HUES48 (cell line): Measurements from ENCODE around the gene MAPK9.
"Not testable (repeated sequence)": the region's sequence is repeated elsewhere in the genome, so short reads cannot be mapped to it uniquely, and the experiment has no call there.

Source experiments
- H3K27ac ChIP-seq: one replicate; pipeline ENCODE4 v1.7.0; 2013; ENCODE audit warnings: low read depth, low read length, inconsistent platforms
- H3K27me3 ChIP-seq: 2 replicates; pipeline ENCODE4 v1.6.1; 2013; ENCODE audit warnings: mild to moderate bottlenecking, low read length; ENCODE audit not compliant: control insufficient read depth, insufficient read depth
- H3K36me3 ChIP-seq: 2 replicates; pipeline ENCODE4 v1.6.1; 2013; ENCODE audit warnings: low read length; ENCODE audit not compliant: control insufficient read depth, insufficient read depth
- H3K4me1 ChIP-seq: 2 replicates; pipeline ENCODE4 v1.6.1; 2013; ENCODE audit warnings: mild to moderate bottlenecking, low read length; ENCODE audit not compliant: control insufficient read depth, insufficient read depth
- H3K4me3 ChIP-seq: 2 replicates; pipeline ENCODE4 v1.5.1; 2013; ENCODE audit warnings: mild to moderate bottlenecking, low read depth, low read length
- H3K9ac ChIP-seq: 2 replicates; pipeline ENCODE4 v1.6.1; 2013; ENCODE audit warnings: mild to moderate bottlenecking, low read depth, low read length, moderate library complexity
- H3K9me3 ChIP-seq: 2 replicates; pipeline ENCODE4 v1.6.1; 2013; ENCODE audit warnings: low read length; ENCODE audit not compliant: control insufficient read depth, insufficient read depth

MAPK9 gene

GRCh38 chr5:180304431-180305375 is 12.8 kb upstream of the MAPK9 start:
- Histone ChIP-seq H3K27ac (no peak overlapping the region), H3K36me3 (peaks cover 88% of the 10 kb centered on the region), H3K9ac (no peak overlapping the region), H3K27me3 (no peaks in the 10 kb centered on the region), H3K4me1 (no peaks in the 10 kb centered on the region), H3K9me3 (no peaks in the 10 kb centered on the region), H3K4me3 (no peak overlapping the region)

GRCh38 chr5:180304016-180304292 is 12.1 kb upstream of the MAPK9 start:
- Histone ChIP-seq H3K4me3 (no peak overlapping the region), H3K4me1 (no peaks in the 10 kb centered on the region), H3K27ac (no peak overlapping the region), H3K9ac (no peak overlapping the region), H3K36me3 (peaks cover 81% of the 10 kb centered on the region), H3K27me3 (no peaks in the 10 kb centered on the region), H3K9me3 (no peaks in the 10 kb centered on the region)

- Histone ChIP-seq H3K4me1 (no peaks in the 10 kb centered on the region), H3K4me3 (no peak overlapping the region)
These were observed 11.5 kb upstream of the MAPK9 start for GRCh38 chr5:180303226-180304015.

GRCh38 chr5:180302256-180302655 is 10.4 kb upstream of the MAPK9 start:
- Histone ChIP-seq H3K4me1 (no peaks in the 10 kb centered on the region), H3K36me3 (peaks cover 68% of the 10 kb centered on the region), H3K27me3 (no peaks in the 10 kb centered on the region), H3K9ac (no peak overlapping the region), H3K4me3 (no peak overlapping the region), H3K27ac (no peak overlapping the region), H3K9me3 (no peaks in the 10 kb centered on the region)

More at GRCh38 chr5:180303226-180304015, 11.5 kb upstream of the MAPK9 start:
- Histone ChIP-seq H3K27ac (no peak overlapping the region), H3K27me3 (no peaks in the 10 kb centered on the region), H3K9me3 (no peaks in the 10 kb centered on the region), H3K36me3 (peaks cover 77% of the 10 kb centered on the region), H3K9ac (no peak overlapping the region)

GRCh38 chr5:180301253-180301652 is 9.4 kb upstream of the MAPK9 start:
- Histone ChIP-seq H3K36me3 (peaks cover 59% of the 10 kb centered on the region), H3K9ac (no peak overlapping the region)

GRCh38 chr5:180299526-180299925 is 7.6 kb upstream of the MAPK9 start:
- no peaks in the 10 kb centered on the region for H3K27me3 ChIP-seq
- no peak overlapping the region for H3K27ac ChIP-seq
- peaks cover 42% of the 10 kb centered on the region for H3K36me3 ChIP-seq
- H3K9ac ChIP-seq, result no peak overlapping the region
- H3K9me3 ChIP-seq, result no peaks in the 10 kb centered on the region
- no peak overlapping the region for H3K4me3 ChIP-seq
- H3K4me1 ChIP-seq, result no peaks in the 10 kb centered on the region

More at GRCh38 chr5:180301253-180301652, 9.4 kb upstream of the MAPK9 start:
- Histone ChIP-seq H3K4me1 (no peaks in the 10 kb centered on the region), H3K27ac (no peak overlapping the region), H3K27me3 (no peaks in the 10 kb centered on the region), H3K4me3 (no peak overlapping the region), H3K9me3 (no peaks in the 10 kb centered on the region)

GRCh38 chr5:180299014-180299413 is 7.1 kb upstream of the MAPK9 start:
- peaks cover 37% of the 10 kb centered on the region for H3K36me3 ChIP-seq
- not testable (repeated sequence) for H3K27me3 ChIP-seq, H3K4me3 ChIP-seq, H3K27ac ChIP-seq, H3K4me1 ChIP-seq, H3K9me3 ChIP-seq, H3K9ac ChIP-seq

GRCh38 chr5:180297587-180298282 is 5.9 kb upstream of the MAPK9 start:
- Histone ChIP-seq H3K9me3 (no peaks in the 10 kb centered on the region), H3K9ac (no peak overlapping the region), H3K27me3 (no peaks in the 10 kb centered on the region), H3K36me3 (peaks cover 27% of the 10 kb centered on the region), H3K27ac (no peak overlapping the region), H3K4me1 (peaks cover 4% of the 10 kb centered on the region), H3K4me3 (no peak overlapping the region)

GRCh38 chr5:180296771-180297170 is 4.9 kb upstream of the MAPK9 start:
- Histone ChIP-seq H3K36me3 (peaks cover 18% of the 10 kb centered on the region), H3K9me3 (no peaks in the 10 kb centered on the region), H3K27me3 (no peaks in the 10 kb centered on the region), H3K4me1 (peaks cover 4% of the 10 kb centered on the region), H3K27ac (no peak overlapping the region), H3K4me3 (no peak overlapping the region), H3K9ac (no peak overlapping the region)

- H3K4me3 ChIP-seq, result no peak overlapping the region
- peaks cover 9% of the 10 kb centered on the region for H3K4me1 ChIP-seq
- no peak overlapping the region for H3K27ac ChIP-seq
- no peak overlapping the region for H3K9ac ChIP-seq
- no peaks in the 10 kb centered on the region for H3K9me3 ChIP-seq
- peaks cover under 1% of the 10 kb centered on the region; the same call in 1 of the 2 replicates for H3K36me3 ChIP-seq
- H3K27me3 ChIP-seq, result no peaks in the 10 kb centered on the region
These were observed 3.2 kb upstream of the MAPK9 start for GRCh38 chr5:180294913-180295555.
